Muscle of leg (tissue), 11 donors: Measurements from ENCODE around the gene SH3GL3. TPM values are rescaled to one million over a fixed set of nuclear protein-coding genes. Genes with fewer than 3 reads are reported as not detected.

ENCODE experiments used
- DNase-seq: peaks from one replicate; pipeline ENCODE4 v3.0.0; 2013
- H3K27ac ChIP-seq: one replicate; pipeline ENCODE4 v1.5.1; 2013; ENCODE audit warnings: mild to moderate bottlenecking, low read length, control low read depth
- H3K27me3 ChIP-seq: one replicate; pipeline ENCODE4 v1.6.1; 2013; ENCODE audit warnings: low read length; ENCODE audit not compliant: control insufficient read depth, insufficient read depth
- H3K36me3 ChIP-seq: one replicate; pipeline ENCODE4 v1.6.1; 2013; ENCODE audit warnings: low read length; ENCODE audit not compliant: control insufficient read depth, insufficient read depth
- H3K4me1 ChIP-seq: one replicate; pipeline ENCODE4 v1.6.1; 2013; ENCODE audit warnings: low read length; ENCODE audit not compliant: control insufficient read depth, insufficient read depth
- H3K4me3 ChIP-seq: one replicate; pipeline ENCODE4 v1.5.1; 2013; ENCODE audit warnings: low read length, control low read depth
- H3K9me3 ChIP-seq: replicated peaks from 2 replicates; pipeline ENCODE4 v1.6.1; 2013; ENCODE audit warnings: low read depth, low read length; ENCODE audit not compliant: control insufficient read depth
- WGBS: methylation state at CpG from one replicate; pipeline ENCODE4 v1.1.5; 2013; ENCODE audit warnings: missing lambda C conversion rate; ENCODE audit not compliant: insufficient coverage; 5-methylcytosine and 5-hydroxymethylcytosine counted together
- polyA plus RNA-seq, 8 donors: library from polyadenylated mRNA; unstranded; fragments of 120-200 nt; gene quantifications; one replicate each; pipeline versions ENCODE4 v1.2.1 to v1.2.3, GENCODE V29; 2013; ENCODE audit warnings: inconsistent platforms in 1 of 8, low replicate concordance in 1 of 8; ENCODE audit not compliant: insufficient read length in 8 of 8, insufficient read depth in 1 of 8
- total RNA-seq: library from RNA; stranded (reverse); fragments of 120-200 nt; gene quantifications from one replicate; pipeline ENCODE4 v1.2.4, GENCODE V29; 2013

SH3GL3 gene
- total and polyA plus RNA-seq, 9 donors = 3.6 to 11.2 (median 7.1) TPM

- Histone ChIP-seq H3K27me3 (no peaks in the 10 kb centered on the region), H3K9me3 (no peaks in the 10 kb centered on the region), H3K4me3 (no peak overlapping the region), H3K36me3 (no peaks in the 10 kb centered on the region), H3K4me1 (peaks cover 2% of the 10 kb centered on the region), H3K27ac (peak overlapping the region; percentile 54)
- DNase-seq = no peak
- no CpG with 5 or more reads among the region's 2 CpGs for WGBS
These were observed 29.6 kb downstream of the SH3GL3 start for GRCh38 chr15:83476708-83477107.

GRCh38 chr15:83477172-83477807 is 30.1 kb downstream of the SH3GL3 start:
- WGBS = no CpG with 5 or more reads among the region's 3 CpGs
- H3K27ac ChIP-seq = peak overlapping the region; percentile 54
- H3K9me3 ChIP-seq = no peaks in the 10 kb centered on the region
- no peak overlapping the region for H3K4me3 ChIP-seq
- peak; percentile 91 for DNase-seq
- H3K27me3 ChIP-seq = no peaks in the 10 kb centered on the region
- H3K4me1 ChIP-seq = peaks cover 2% of the 10 kb centered on the region
- H3K36me3 ChIP-seq = no peaks in the 10 kb centered on the region

GRCh38 chr15:83477808-83478537 is 30.8 kb downstream of the SH3GL3 start:
- Histone ChIP-seq H3K9me3 (no peaks in the 10 kb centered on the region), H3K4me3 (no peak overlapping the region), H3K36me3 (no peaks in the 10 kb centered on the region), H3K27ac (peak overlapping the region; percentile 39), H3K27me3 (no peaks in the 10 kb centered on the region), H3K4me1 (peaks cover 2% of the 10 kb centered on the region)
- WGBS = 71% methylated on average over 2 of the region's 5 CpGs
- peak; percentile 20 for DNase-seq

- H3K4me1 ChIP-seq = no peaks in the 10 kb centered on the region
These were observed 36.5 kb downstream of the SH3GL3 start for GRCh38 chr15:83483612-83484011.

GRCh38 chr15:83484636-83485035 is 37.5 kb downstream of the SH3GL3 start:
- H3K9me3 ChIP-seq = peaks cover 5% of the 10 kb centered on the region
- H3K36me3 ChIP-seq = no peaks in the 10 kb centered on the region
- DNase-seq = no peak
- H3K4me1 ChIP-seq = no peaks in the 10 kb centered on the region
- H3K27me3 ChIP-seq = no peaks in the 10 kb centered on the region
- H3K4me3 ChIP-seq = no peak overlapping the region
- WGBS = no CpG with 5 or more reads among the region's 2 CpGs
- no peak overlapping the region for H3K27ac ChIP-seq

More at GRCh38 chr15:83483612-83484011, 36.5 kb downstream of the SH3GL3 start:
- no peak for DNase-seq
- H3K4me3 ChIP-seq = no peak overlapping the region
- H3K9me3 ChIP-seq = peaks cover 5% of the 10 kb centered on the region
- H3K36me3 ChIP-seq = no peaks in the 10 kb centered on the region
- H3K27ac ChIP-seq = no peak overlapping the region
- no CpG with 5 or more reads among the region's 1 CpG for WGBS
- H3K27me3 ChIP-seq = no peaks in the 10 kb centered on the region

GRCh38 chr15:83486363-83486762 is 39.2 kb downstream of the SH3GL3 start:
- Histone ChIP-seq H3K4me3 (no peak overlapping the region), H3K36me3 (no peaks in the 10 kb centered on the region), H3K4me1 (no peaks in the 10 kb centered on the region), H3K9me3 (peaks cover 5% of the 10 kb centered on the region), H3K27ac (no peak overlapping the region), H3K27me3 (no peaks in the 10 kb centered on the region)
- DNase-seq = no peak

- Histone ChIP-seq H3K4me3 (no peak overlapping the region), H3K36me3 (no peaks in the 10 kb centered on the region), H3K27ac (no peak overlapping the region), H3K27me3 (no peaks in the 10 kb centered on the region), H3K4me1 (no peaks in the 10 kb centered on the region), H3K9me3 (peaks cover 5% of the 10 kb centered on the region)
- no peak for DNase-seq
- WGBS = no CpG with 5 or more reads among the region's 3 CpGs
These were observed 40.4 kb downstream of the SH3GL3 start for GRCh38 chr15:83487519-83487918.

GRCh38 chr15:83489690-83490089 is 42.5 kb downstream of the SH3GL3 start:
- Histone ChIP-seq H3K4me1 (no peaks in the 10 kb centered on the region), H3K36me3 (no peaks in the 10 kb centered on the region), H3K9me3 (no peaks in the 10 kb centered on the region), H3K27ac (no peak overlapping the region), H3K4me3 (no peak overlapping the region), H3K27me3 (no peaks in the 10 kb centered on the region)
- 94% methylated on average over 2 of the region's 2 CpGs for WGBS
- no peak for DNase-seq

GRCh38 chr15:83491486-83491885 is 44.3 kb downstream of the SH3GL3 start:
- no peaks in the 10 kb centered on the region for H3K36me3 ChIP-seq
- 100% methylated on average over 2 of the region's 5 CpGs for WGBS
- no peak overlapping the region for H3K27ac ChIP-seq
- no peak for DNase-seq
- no peak overlapping the region for H3K4me3 ChIP-seq
- no peaks in the 10 kb centered on the region for H3K27me3 ChIP-seq
- no peaks in the 10 kb centered on the region for H3K9me3 ChIP-seq
- no peaks in the 10 kb centered on the region for H3K4me1 ChIP-seq

- H3K4me1 ChIP-seq = no peaks in the 10 kb centered on the region
- no peaks in the 10 kb centered on the region for H3K36me3 ChIP-seq
- no peak overlapping the region for H3K27ac ChIP-seq
- H3K27me3 ChIP-seq = no peaks in the 10 kb centered on the region
- no peak overlapping the region for H3K4me3 ChIP-seq
- WGBS = 55% methylated on average over 1 of the region's 1 CpG
- peak; percentile 48 for DNase-seq
- peaks cover 10% of the 10 kb centered on the region for H3K9me3 ChIP-seq
These were observed 49.6 kb downstream of the SH3GL3 start for GRCh38 chr15:83496766-83497165.
